NCI-H1105 treated with DMSO at 0.1 percent for 48 hours (cell line): ENCODE data around the gene MOCOS.

Experiments
- DNase-seq: peaks from one replicate; lab custom pipeline; 2025; lab: John Stamatoyannopoulos, UW

Gene MOCOS

GRCh38 chr18:36179562-36180355 lies 7.5 kb upstream of the MOCOS start:
- DNase-seq, result no peak

- no peak for DNase-seq
Measured at GRCh38 chr18:36181441-36181840, 5.9 kb upstream of the MOCOS start.

- no peak for DNase-seq
Measured at GRCh38 chr18:36181898-36182506, 5.3 kb upstream of the MOCOS start.

GRCh38 chr18:36183033-36183432 lies 4.3 kb upstream of the MOCOS start:
- DNase-seq, result no peak

- no peak for DNase-seq
Measured at GRCh38 chr18:36183987-36184386, 3.3 kb upstream of the MOCOS start.

GRCh38 chr18:36185157-36185556 lies 2.1 kb upstream of the MOCOS start:
- DNase-seq, result no peak

- DNase-seq, result no peak
Measured at GRCh38 chr18:36185901-36186460, 1.3 kb upstream of the MOCOS start.

GRCh38 chr18:36186461-36187192 lies 670 bp upstream of the MOCOS start:
- DNase-seq, result no peak

GRCh38 chr18:36187826-36188721 lies 777 bp downstream of the MOCOS start:
- DNase-seq, result no peak

- no peak for DNase-seq
Measured at GRCh38 chr18:36188916-36189315, 1.6 kb downstream of the MOCOS start.

- no peak for DNase-seq
Measured at GRCh38 chr18:36189486-36189885, 2.2 kb downstream of the MOCOS start.

- no peak for DNase-seq
Measured at GRCh38 chr18:36191286-36191685, 4.0 kb downstream of the MOCOS start.

- DNase-seq, result no peak
Measured at GRCh38 chr18:36191711-36192110, 4.4 kb downstream of the MOCOS start.

- DNase-seq, result no peak
Measured at GRCh38 chr18:36194600-36195315, 7.5 kb downstream of the MOCOS start.

GRCh38 chr18:36195427-36196122 lies 8.3 kb downstream of the MOCOS start:
- DNase-seq, result no peak

- DNase-seq, result no peak
Measured at GRCh38 chr18:36196238-36196995, 9.1 kb downstream of the MOCOS start.

- DNase-seq, result no peak
Measured at GRCh38 chr18:36197511-36198166, 10.3 kb downstream of the MOCOS start.

- DNase-seq, result no peak
Measured at GRCh38 chr18:36199691-36200295, 12.5 kb downstream of the MOCOS start.

GRCh38 chr18:36200354-36200771 lies 13.1 kb downstream of the MOCOS start:
- DNase-seq, result no peak
